ENCODE measurements around the gene NDUFV2. TPM values are rescaled to one million over a fixed set of nuclear protein-coding genes. Genes with fewer than 3 reads are reported as not detected.

Gene NDUFV2
- 102 TPM for total RNA-seq

DNA sequence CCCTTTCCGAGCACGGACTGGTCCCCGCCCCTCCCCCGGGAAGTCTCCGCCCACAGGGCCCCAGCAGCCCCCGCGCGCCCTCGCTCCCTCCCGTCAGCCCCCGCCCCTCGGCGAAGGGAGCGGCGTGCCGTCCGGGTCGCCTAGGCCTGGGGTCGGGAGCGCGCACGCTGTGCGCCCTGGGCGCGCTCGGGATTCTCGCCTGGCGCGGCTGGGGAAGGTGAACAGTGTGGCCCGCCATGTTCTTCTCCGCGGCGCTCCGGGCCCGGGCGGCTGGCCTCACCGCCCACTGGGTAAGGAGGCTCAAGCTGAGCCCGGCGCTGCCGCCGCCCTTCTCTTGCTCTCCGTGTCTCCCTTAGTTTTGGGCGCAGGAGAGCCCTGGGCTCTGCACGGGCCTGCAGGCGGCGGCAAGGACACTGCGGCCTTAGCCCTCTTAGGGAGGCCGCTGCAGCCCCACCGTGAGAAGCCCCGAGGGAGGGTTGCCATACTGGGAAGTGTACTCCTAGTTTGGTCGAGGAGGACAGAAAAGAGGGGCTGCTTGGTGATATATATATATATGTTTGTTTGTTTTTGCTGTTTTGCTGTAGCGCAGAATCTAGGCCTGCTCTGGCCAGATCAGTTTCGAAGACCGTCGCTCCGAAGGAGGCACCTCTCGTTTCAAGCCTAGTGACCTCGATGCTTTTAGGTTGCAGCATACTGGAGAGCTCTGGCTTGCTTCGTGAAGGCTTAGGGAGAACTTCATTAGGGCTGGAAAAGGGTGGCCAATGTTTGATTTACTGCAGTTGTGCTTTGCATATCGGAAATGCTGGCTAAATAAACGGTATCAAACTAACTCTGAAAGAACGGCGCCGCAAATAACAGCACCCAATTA lies at the start of gene NDUFV2:
NDUFV2 (plus strand) TSS at position 192 of the 868 bp plus-strand sequence; CDS start at position 237, 45 bp downstream.

DNA sequence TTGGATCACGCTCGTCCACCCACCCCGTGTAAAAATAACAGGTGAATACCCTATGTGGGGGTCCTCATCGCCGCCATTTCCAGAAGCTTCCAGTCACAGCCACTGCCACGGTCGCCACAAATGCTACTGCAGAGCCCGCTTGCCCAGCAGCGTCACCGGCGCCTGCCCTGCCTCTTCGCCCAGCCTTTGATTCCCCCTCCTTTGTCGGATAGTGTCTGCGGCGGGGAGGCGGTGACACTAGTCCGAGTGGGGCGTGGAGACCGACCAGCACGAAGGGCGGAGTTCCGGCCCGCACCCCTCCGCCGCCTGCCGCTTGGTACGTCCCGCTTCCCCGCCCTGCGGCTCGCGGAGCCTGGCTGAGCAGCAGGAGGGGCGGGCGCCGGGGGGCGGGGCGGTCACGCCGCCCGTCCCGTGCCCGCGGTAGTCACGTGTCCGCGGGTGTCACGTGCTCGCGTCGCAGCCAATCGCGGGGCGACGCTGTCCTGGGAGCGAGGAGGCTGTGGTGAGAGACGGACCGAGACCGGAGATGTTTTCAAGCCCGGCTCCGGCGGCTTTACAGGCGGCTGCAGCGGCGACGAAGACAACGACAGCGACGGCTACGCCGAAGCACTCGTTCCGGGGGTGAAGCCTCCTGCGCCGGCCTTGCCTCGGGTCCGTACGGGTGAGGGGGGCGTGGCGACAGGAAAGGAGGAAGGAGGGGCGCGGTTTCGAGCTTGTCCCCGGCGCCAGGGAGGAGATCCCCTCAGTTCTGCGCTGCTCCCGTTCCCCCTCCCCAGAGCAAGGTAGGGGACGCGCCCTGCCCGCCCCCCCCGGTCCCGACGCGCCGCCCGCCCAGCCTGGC lies 34.0 kb downstream of the NDUFV2 start, which contains the start of gene ANKRD12:
ANKRD12 (plus strand) TSS at position 467 of the 841 bp plus-strand sequence. CDS start 45,652 bp downstream, outside the sequence.

Other genes starting within 250 kb of the NDUFV2 start
- 147 TPM for gene ANKRD12, start 34.1 kb downstream of the NDUFV2 start, total RNA-seq
- gene TWSG1, start 232.1 kb downstream of the NDUFV2 start, total RNA-seq = 18.8 TPM

All from parietal lobe (tissue), 1 donor.